ENCODE measurements around the gene AVEN. TPM values are rescaled to one million over a fixed set of nuclear protein-coding genes. Genes with fewer than 3 reads are reported as not detected.

The AVEN gene
- total RNA-seq, 1 donor from 2014 or later, result 13.3 TPM

GRCh38 chr15:33988384-33988783 is 50.6 kb downstream of the AVEN start:
- intact Hi-C loops (cut with micrococcal nuclease), result no loop called here

- intact Hi-C loops (cut with micrococcal nuclease), result no loop called here
Observed at GRCh38 chr15:33987444-33987843, 51.6 kb downstream of the AVEN start.

- intact Hi-C loops (cut with micrococcal nuclease), result no loop called here
Observed at GRCh38 chr15:33985751-33986150, 53.3 kb downstream of the AVEN start.

- intact Hi-C loops (cut with micrococcal nuclease), result no loop called here
Observed at GRCh38 chr15:33985287-33985686, 53.7 kb downstream of the AVEN start.

- intact Hi-C loops (cut with micrococcal nuclease), result no loop called here
Observed at GRCh38 chr15:33982516-33982915, 56.5 kb downstream of the AVEN start.

- intact Hi-C loops (cut with micrococcal nuclease), result no loop called here
Observed at GRCh38 chr15:33980159-33980558, 58.8 kb downstream of the AVEN start.

GRCh38 chr15:33975022-33975565 is 63.9 kb downstream of the AVEN start:
- intact Hi-C loops (cut with micrococcal nuclease), result no loop called here

- intact Hi-C loops (cut with micrococcal nuclease), result no loop called here
Observed at GRCh38 chr15:33971811-33972210, 67.2 kb downstream of the AVEN start.

GRCh38 chr15:33968821-33969220 is 70.2 kb downstream of the AVEN start:
- intact Hi-C loops (cut with micrococcal nuclease), result no loop called here

GRCh38 chr15:33968224-33968623 is 70.8 kb downstream of the AVEN start, which contains the start of gene CHRM5:
TSS of gene CHRM5 (plus strand) at chr15:33968497. CDS start at chr15:34062718, 94,221 bp downstream.
- intact Hi-C loops (cut with micrococcal nuclease), result no loop called here

- intact Hi-C loops (cut with micrococcal nuclease), result loop anchor here (5.0 kb wide), 1 partner anchor 227 kb away; no protein-coding TSS in a partner anchor
Observed at GRCh38 chr15:33964665-33965040, 74.4 kb downstream of the AVEN start.

- intact Hi-C loops (cut with micrococcal nuclease), result loop anchor here (5.0 kb wide), 1 partner anchor 227 kb away; no protein-coding TSS in a partner anchor
Observed at GRCh38 chr15:33963831-33964664, 75.0 kb downstream of the AVEN start.

GRCh38 chr15:33960549-33960935 is 78.5 kb downstream of the AVEN start:
- intact Hi-C loops (cut with micrococcal nuclease), result loop anchor here (5.0 kb wide), 1 partner anchor 223 kb away; no protein-coding TSS in a partner anchor

- intact Hi-C loops (cut with micrococcal nuclease), result loop anchor here (5.0 kb wide), 1 partner anchor 223 kb away; no protein-coding TSS in a partner anchor
Observed at GRCh38 chr15:33959844-33960548, 79.0 kb downstream of the AVEN start.

- intact Hi-C loops (cut with micrococcal nuclease), result no loop called here
Observed at GRCh38 chr15:33956397-33956796, 82.6 kb downstream of the AVEN start.

- intact Hi-C loops (cut with micrococcal nuclease), result no loop called here
Observed at GRCh38 chr15:33955945-33956344, 83.1 kb downstream of the AVEN start.

GRCh38 chr15:33946152-33946551 is 92.9 kb downstream of the AVEN start:
- intact Hi-C loops (cut with micrococcal nuclease), result no loop called here

GRCh38 chr15:33941279-33942063 is 97.5 kb downstream of the AVEN start:
- intact Hi-C loops (cut with micrococcal nuclease), result no loop called here

GRCh38 chr15:33934921-33935320 is 104.1 kb downstream of the AVEN start:
- intact Hi-C loops (cut with micrococcal nuclease), result no loop called here

GRCh38 chr15:33934396-33934795 is 104.6 kb downstream of the AVEN start:
- intact Hi-C loops (cut with micrococcal nuclease), result no loop called here

GRCh38 chr15:33932734-33933133 is 106.3 kb downstream of the AVEN start:
- intact Hi-C loops (cut with micrococcal nuclease), result no loop called here
